ENCODE measurements around the gene PTGES3. TPM values are rescaled to one million over a fixed set of nuclear protein-coding genes. Genes with fewer than 3 reads are reported as not detected.

PTGES3 gene
- total RNA-seq, 1 experiment from 2014 or later = 435 TPM

- H2BK120ac ChIP-seq (ENCODE audit: low read depth, low read length, poor library complexity, severe bottlenecking) = no peak overlapping the region
- H3K27ac ChIP-seq (ENCODE audit: insufficient read length, low read depth, low read length) = no peak overlapping the region
- no peak overlapping the region for H2AK5ac ChIP-seq (ENCODE audit: insufficient read length, low read length)
- no peaks in the 10 kb centered on the region for H3K9me3 ChIP-seq (ENCODE audit: control insufficient read depth, low read depth, low read length)
- H3K14ac ChIP-seq (ENCODE audit: insufficient read depth, low read length) = no peak overlapping the region
- no peak for TF ChIP-seq CTCF (conservative IDR thresholded peaks at IDR 0.05)
- Mint-ChIP-seq H3K36me3 (ENCODE audit: insufficient read depth in 1 of 3, low read depth in 3 of 3) (peaks cover 64 to 75% (median 72%) of the 10 kb centered on the region in 3 experiments), H3K9me3 (no peaks in the 10 kb centered on the region), H3K27ac (peak overlapping the region in 2 of 3 experiments; percentile 68 to 81; a peak in 3 of 7 replicates), H3K4me1 (peaks cover 67 to 73% of the 10 kb centered on the region in 2 experiments), H3K27me3 (ENCODE audit: low read depth) (no peaks in the 10 kb centered on the region), H3K4me3 (peak overlapping the region; percentile 41 to 44; a peak in 3 of 5 replicates)
- H2BK5ac ChIP-seq (ENCODE audit: insufficient read length, low read length) = no peak overlapping the region
- H2BK20ac ChIP-seq (ENCODE audit: low read depth, low read length, poor library complexity, severe bottlenecking) = no peak overlapping the region
- H3K4me2 ChIP-seq (ENCODE audit: insufficient read depth, insufficient read length, low read length) = peak overlapping the region; percentile 32
- no peak overlapping the region for H4K5ac ChIP-seq (ENCODE audit: insufficient read length, low read depth, low read length)
- H4K8ac ChIP-seq (replicated peaks; ENCODE audit: insufficient read length, low read depth, low read length) = no peak overlapping the region
- no peak for DNase-seq
- H2AFZ ChIP-seq (ENCODE audit: low read length) = no peak overlapping the region
- H3K27me3 ChIP-seq (ENCODE audit: insufficient read depth, low read length) = no peaks in the 10 kb centered on the region
- H3K56ac ChIP-seq (ENCODE audit: insufficient read length, low read depth, low read length) = no peak overlapping the region
- no peak overlapping the region for H2BK12ac ChIP-seq (ENCODE audit: insufficient read length, low read depth, low read length)
- H3K4ac ChIP-seq (ENCODE audit: low read depth, low read length) = no peak overlapping the region
- no peak overlapping the region for H3K18ac ChIP-seq (ENCODE audit: insufficient read length, low read depth, low read length)
- H3K79me2 ChIP-seq (ENCODE audit: insufficient read depth, low read length) = peaks cover 52% of the 10 kb centered on the region; the same call in 1 of the 2 replicates
- no peak overlapping the region for H3K23ac ChIP-seq (ENCODE audit: insufficient read length, low read depth, low read length)
- H3K79me1 ChIP-seq (ENCODE audit: insufficient read depth, low read depth, low read length, poor library complexity, severe bottlenecking) = peaks cover 11% of the 10 kb centered on the region
- WGBS (ENCODE audit: extremely low coverage, insufficient read length, low lambda C conversion rate) = no CpG with 5 or more reads among the region's 2 CpGs
- H4K20me1 ChIP-seq (ENCODE audit: control insufficient read depth, insufficient read depth, insufficient read length) = no peaks in the 10 kb centered on the region
- no peak overlapping the region for H2BK15ac ChIP-seq (ENCODE audit: low read depth, low read length)
- H4K91ac ChIP-seq (ENCODE audit: insufficient read length, low read depth, low read length) = no peak overlapping the region
- peaks cover 10% of the 10 kb centered on the region for H3K23me2 ChIP-seq (ENCODE audit: insufficient read length, low read depth, low read length, poor library complexity, severe bottlenecking)
- H3K4me1 ChIP-seq (ENCODE audit: insufficient read depth, low read length) = peaks cover 10% of the 10 kb centered on the region
- H3K9ac ChIP-seq (ENCODE audit: extremely low read depth, insufficient read length, low read length) = no peak overlapping the region
- H3T11ph ChIP-seq (ENCODE audit: low read length) = no peak overlapping the region
Observed at GRCh38 chr12:56721216-56721615, 33.1 kb upstream of the PTGES3 start.

Data from H9 (cell line).